Endothelial cell of umbilical vein (primary cell): ENCODE measurements around the gene PTPRT.

Source experiments
- EZH2 ChIP-seq: IDR thresholded peaks from 2 replicates; pipeline ENCODE4 v1.6.1; 2012; ENCODE audit warnings: borderline replicate concordance, low read depth, mild to moderate bottlenecking, moderate library complexity, low read length, inconsistent platforms; ENCODE audit not compliant: severe bottlenecking
- GATA2 ChIP-seq: IDR thresholded peaks from 2 replicates; pipeline ENCODE4 v1.7.0; 2011; ENCODE audit warnings: low read depth, mild to moderate bottlenecking, moderate library complexity, mixed read lengths, low read length; ENCODE audit not compliant: insufficient read length, insufficient read depth
- JUN ChIP-seq: IDR thresholded peaks from 2 replicates; pipeline ENCODE4 v1.6.1; 2011; ENCODE audit warnings: borderline replicate concordance, low read depth; ENCODE audit not compliant: insufficient read length, insufficient read depth
- POLR2A ChIP-seq: IDR thresholded peaks from 2 replicates; pipeline ENCODE4 v1.6.1; 2012; ENCODE audit warnings: low read depth, mild to moderate bottlenecking, control low read depth, low read length
- POLR2AphosphoS5 ChIP-seq: IDR thresholded peaks from 2 replicates; pipeline ENCODE4 v1.6.1; 2012; ENCODE audit warnings: low read depth, mild to moderate bottlenecking, control low read depth, low read length, moderate library complexity; ENCODE audit not compliant: insufficient read depth
- TF ChIP-seq, protein P1 (sequence below), 2 donors: IDR thresholded peaks; 1 replicate in 1 of 2; 2 replicates in 1 of 2; pipeline ENCODE4 v1.5.1; 2011; ENCODE audit warnings: low read length in 2 of 2, mild to moderate bottlenecking in 2 of 2, moderate library complexity in 2 of 2, control low read depth in 1 of 2, inconsistent platforms in 1 of 2, low read depth in 1 of 2; ENCODE audit not compliant: insufficient read depth in 1 of 2; ENCODE audit errors: extremely low read depth in 1 of 2

DNA sequence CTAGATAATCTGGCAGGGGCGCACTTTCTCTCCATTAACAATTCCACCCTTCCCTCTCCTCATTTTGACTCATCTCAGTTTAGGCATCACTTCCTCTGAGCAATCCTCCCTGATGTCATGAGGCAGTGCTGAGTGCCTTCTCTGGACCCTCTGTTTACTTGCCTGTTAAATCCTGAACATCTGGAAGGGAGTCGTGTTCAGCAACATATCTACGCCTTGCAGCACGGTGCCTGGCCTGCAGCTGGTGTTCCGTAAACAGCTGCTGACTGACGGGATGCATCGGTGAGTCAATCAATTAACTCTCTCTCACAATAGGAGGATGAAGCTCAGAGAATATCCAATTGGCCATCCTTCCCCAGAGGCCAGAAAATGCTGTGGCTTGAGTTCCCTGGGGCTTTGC lies 613.5 kb downstream of the PTPRT start:
- TF ChIP-seq, protein P1, sequence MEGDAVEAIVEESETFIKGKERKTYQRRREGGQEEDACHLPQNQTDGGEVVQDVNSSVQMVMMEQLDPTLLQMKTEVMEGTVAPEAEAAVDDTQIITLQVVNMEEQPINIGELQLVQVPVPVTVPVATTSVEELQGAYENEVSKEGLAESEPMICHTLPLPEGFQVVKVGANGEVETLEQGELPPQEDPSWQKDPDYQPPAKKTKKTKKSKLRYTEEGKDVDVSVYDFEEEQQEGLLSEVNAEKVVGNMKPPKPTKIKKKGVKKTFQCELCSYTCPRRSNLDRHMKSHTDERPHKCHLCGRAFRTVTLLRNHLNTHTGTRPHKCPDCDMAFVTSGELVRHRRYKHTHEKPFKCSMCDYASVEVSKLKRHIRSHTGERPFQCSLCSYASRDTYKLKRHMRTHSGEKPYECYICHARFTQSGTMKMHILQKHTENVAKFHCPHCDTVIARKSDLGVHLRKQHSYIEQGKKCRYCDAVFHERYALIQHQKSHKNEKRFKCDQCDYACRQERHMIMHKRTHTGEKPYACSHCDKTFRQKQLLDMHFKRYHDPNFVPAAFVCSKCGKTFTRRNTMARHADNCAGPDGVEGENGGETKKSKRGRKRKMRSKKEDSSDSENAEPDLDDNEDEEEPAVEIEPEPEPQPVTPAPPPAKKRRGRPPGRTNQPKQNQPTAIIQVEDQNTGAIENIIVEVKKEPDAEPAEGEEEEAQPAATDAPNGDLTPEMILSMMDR (IDR thresholded peaks at IDR 0.05; ENCODE audit: extremely low read depth in 1 of 2, insufficient read depth in 1 of 2, low read depth in 1 of 2, low read length in 2 of 2), result no peak
- TF ChIP-seq POLR2A, result no peak
- TF ChIP-seq EZH2, result no peak
- TF ChIP-seq POLR2AphosphoS5, result no peak
- TF ChIP-seq GATA2, result no peak
- TF ChIP-seq JUN, result no peak
